Fibroblast of lung (primary cell): ENCODE results near the gene SIN3B.

Experiments
- CTCF ChIP-seq, 2 donors: IDR thresholded peaks in 1 of 2; conservative IDR thresholded peaks in 1 of 2; 1 replicate in 1 of 2; 2 replicates in 1 of 2; pipeline ENCODE4 v1.5.1; 2011 to 2012; ENCODE audit warnings: low read length in 2 of 2, control low read depth in 1 of 2, inconsistent platforms in 1 of 2, low read depth in 1 of 2, mild to moderate bottlenecking in 1 of 2
- EZH2 ChIP-seq: IDR thresholded peaks from 2 replicates; pipeline ENCODE4 v1.5.1; 2012; ENCODE audit warnings: low read length, control low read depth, mild to moderate bottlenecking; ENCODE audit errors: missing control alignments

GRCh38 chr19:16917401-16917800, 88.2 kb downstream of the SIN3B start:
- TF ChIP-seq CTCF (conservative IDR thresholded peaks at IDR 0.05 in 1 of 2, IDR thresholded peaks at IDR 0.05 in 1 of 2; ENCODE audit: low read depth in 1 of 2, low read length in 2 of 2): no peak
- TF ChIP-seq EZH2: no peak
